Stimulated activated naive CD8-positive, alpha-beta T cell treated with anti-CD3 and anti-CD28 coated beads, Interleukin-15, amount 100 ng/mL, for 72 hours (primary cell): ENCODE measurements around the gene NRL.

Experiments used
- ATAC-seq: fragments of 150-1000 bp; cut with Tn5 transposase; 2 replicates; pipeline ENCODE4 v1.10.0; 2021; ENCODE audit warnings: mild to moderate bottlenecking, moderate library complexity
- DNase-seq, 2 donors: peaks; one replicate each; pipeline ENCODE4 v3.0.0; 2021 to 2022
- H3K27ac Mint-ChIP-seq, 2 donors: one replicate each; pipeline ENCODE4 v1.8.0; 2022; ENCODE audit warnings: mild to moderate bottlenecking in 2 of 2, mixed read lengths in 2 of 2, moderate library complexity in 2 of 2
- H3K27me3 Mint-ChIP-seq: one replicate; pipeline ENCODE4 v1.8.0; 2022; ENCODE audit warnings: mixed read lengths
- H3K4me1 Mint-ChIP-seq: one replicate; pipeline ENCODE4 v1.8.0; 2022; ENCODE audit warnings: mild to moderate bottlenecking, mixed read lengths
- H3K4me3 Mint-ChIP-seq, 2 donors: one replicate each; pipeline ENCODE4 v1.8.0; 2022; ENCODE audit warnings: mild to moderate bottlenecking in 2 of 2, mixed read lengths in 2 of 2, moderate library complexity in 1 of 2
- H3K9me3 Mint-ChIP-seq, 2 donors: one replicate each; pipeline ENCODE4 v1.8.0; 2022; ENCODE audit warnings: mixed read lengths in 2 of 2

NRL gene

DNA sequence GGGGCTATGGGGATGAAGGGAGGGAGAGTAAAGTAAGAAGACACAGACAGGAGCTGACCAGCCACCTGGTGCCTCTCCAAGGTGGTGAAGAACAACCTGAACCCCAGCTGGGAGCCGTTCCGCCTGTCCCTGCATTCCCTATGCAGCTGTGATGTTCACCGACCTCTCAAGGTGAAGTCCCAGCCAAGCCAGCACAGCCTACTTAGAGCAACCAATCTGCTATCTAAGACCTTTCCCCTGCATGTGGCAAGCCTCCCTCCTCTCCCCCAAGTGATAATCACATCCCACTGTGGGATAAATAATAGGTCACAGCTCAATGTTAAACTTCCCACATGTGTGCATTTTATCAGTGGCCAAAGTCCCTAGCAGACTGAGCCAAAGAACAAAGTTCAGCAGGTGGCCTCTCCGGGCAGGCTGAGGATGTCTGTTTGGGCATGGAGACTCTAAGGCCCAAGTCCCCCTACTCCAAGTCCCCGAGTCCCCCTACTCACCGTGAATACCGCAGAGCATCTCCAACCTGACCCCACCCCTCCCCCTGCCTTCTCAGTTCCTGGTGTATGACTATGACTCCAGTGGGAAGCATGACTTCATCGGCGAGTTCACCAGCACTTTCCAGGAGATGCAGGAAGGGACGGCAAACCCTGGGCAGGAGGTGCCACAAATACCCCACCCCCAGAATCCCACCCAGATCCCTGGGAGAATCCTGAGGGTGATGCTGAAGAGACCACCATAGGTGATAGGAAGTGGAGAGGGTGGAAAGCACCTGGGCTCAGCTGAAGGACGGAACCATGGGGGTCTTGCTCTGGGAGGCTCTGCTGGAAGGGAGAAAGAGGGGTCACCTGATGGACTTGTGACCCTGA, 39.9 kb downstream of the NRL start:
- no peak overlapping the region for H3K4me3 Mint-ChIP-seq
- no peak for DNase-seq
- H3K4me1 Mint-ChIP-seq, result peaks cover 33% of the 10 kb centered on the region
- no peaks in the 10 kb centered on the region for H3K27me3 Mint-ChIP-seq
- ATAC-seq, result no peak
- no peaks in the 10 kb centered on the region for H3K9me3 Mint-ChIP-seq
- peak overlapping the region in 1 of 2 donors; percentile 40 for H3K27ac Mint-ChIP-seq

DNA sequence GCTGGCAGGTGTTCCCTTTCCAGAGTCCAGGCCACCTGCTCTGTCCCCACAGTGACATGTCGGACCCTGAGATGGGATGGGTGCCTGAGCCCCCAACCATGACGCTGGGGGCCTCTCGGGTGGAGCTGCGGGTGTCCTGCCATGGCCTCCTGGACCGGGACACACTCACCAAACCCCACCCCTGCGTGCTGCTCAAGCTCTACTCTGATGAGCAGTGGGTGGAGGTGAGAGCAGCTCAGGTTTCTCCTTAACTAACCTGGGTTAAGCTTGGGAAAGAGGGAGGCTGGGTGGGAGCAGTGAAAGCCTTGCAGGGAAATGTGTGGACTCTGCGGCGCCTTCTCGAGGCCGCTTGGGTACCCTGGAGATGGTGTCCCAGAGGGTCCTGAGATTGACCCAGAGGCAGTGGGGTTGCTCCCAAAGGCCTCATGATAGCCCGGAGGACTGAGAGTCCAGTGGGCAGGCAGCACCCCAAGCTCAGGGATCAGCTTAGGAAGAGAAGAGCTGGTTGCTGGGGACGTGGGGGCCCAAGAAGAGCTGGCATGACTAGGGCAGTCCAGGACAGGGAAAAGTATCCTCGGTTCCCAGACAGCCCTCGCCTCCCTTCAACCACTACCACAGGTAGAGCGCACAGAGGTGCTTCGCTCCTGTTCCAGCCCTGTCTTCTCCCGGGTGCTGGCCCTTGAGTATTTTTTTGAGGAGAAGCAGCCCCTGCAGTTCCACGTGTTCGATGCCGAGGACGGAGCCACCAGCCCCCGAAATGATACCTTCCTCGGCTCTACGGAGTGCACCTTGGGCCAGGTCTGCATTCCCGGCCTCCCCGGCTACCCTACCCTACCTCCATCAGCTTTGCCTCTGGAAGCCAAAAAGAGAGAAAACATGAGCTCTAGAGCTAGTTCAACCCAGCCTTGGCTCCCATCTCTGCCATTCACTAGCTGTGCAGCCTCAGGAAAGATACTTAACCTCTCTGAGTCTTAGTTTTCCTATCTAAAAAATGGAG, 41.6 kb downstream of the NRL start:
- no peaks in the 10 kb centered on the region for H3K9me3 Mint-ChIP-seq
- peaks cover 31% of the 10 kb centered on the region for H3K4me1 Mint-ChIP-seq
- H3K4me3 Mint-ChIP-seq, result no peak overlapping the region
- H3K27ac Mint-ChIP-seq, result no peak overlapping the region
- peaks cover 8% of the 10 kb centered on the region for H3K27me3 Mint-ChIP-seq
- DNase-seq, result no peak
- ATAC-seq, result peak; percentile 3

DNA sequence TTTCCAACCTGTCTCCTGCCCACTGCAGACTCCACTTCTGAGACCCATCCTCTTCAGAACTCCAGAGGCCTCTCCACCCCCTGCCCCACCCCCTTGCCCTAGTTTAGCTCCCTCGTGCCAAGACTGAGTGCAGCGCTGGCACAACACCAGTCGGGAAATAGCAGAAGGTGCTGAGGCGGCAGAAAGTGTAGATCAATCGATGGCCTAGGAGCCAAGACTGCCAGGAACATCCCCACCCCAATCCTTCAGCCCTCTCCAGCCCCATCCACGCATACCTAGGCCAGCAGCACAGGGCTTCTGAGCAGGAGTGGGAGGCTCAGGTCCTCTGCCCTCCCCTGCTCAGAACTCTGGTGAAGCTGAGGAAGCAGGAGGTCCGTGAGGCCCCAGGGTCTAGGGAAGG, 42.3 kb downstream of the NRL start:
- H3K27me3 Mint-ChIP-seq, result peaks cover 8% of the 10 kb centered on the region
- H3K4me1 Mint-ChIP-seq, result peaks cover 31% of the 10 kb centered on the region
- H3K4me3 Mint-ChIP-seq, result no peak overlapping the region
- ATAC-seq (peak; percentile 2), DNase-seq (no peak)
- H3K27ac Mint-ChIP-seq, result no peak overlapping the region
- no peaks in the 10 kb centered on the region for H3K9me3 Mint-ChIP-seq

DNA sequence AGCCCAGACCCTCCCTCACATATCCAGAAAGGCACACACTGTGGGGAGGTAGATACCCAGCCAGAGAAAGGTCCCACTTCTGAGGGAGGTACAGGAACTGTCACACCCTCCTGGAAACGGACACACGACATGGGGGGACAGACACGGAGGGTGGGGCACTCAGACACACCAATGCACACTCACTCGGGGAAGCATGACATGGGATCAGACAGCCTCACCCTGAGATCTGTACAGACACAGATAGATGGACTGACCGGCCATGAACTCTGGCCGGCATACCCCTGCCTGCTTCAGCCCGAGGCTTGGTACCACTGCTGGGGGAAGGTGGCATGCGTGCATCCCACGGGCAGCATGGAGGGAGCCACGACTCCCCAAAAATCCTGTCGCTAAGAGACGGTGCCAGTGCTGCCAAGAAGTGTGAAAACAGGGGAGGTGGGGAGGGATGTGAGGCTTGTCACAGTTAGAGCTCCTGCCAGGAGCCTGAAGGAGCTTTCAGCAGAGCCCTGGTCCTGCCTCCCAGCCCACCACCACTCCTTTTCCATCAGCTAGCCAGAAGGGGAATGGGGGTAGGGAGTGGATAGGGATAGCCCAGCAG, 42.8 kb downstream of the NRL start:
- no peak overlapping the region for H3K27ac Mint-ChIP-seq
- no peak for ATAC-seq
- no peak for DNase-seq
- no peak overlapping the region for H3K4me3 Mint-ChIP-seq
- peaks cover 8% of the 10 kb centered on the region for H3K27me3 Mint-ChIP-seq
- H3K9me3 Mint-ChIP-seq, result no peaks in the 10 kb centered on the region
- peaks cover 31% of the 10 kb centered on the region for H3K4me1 Mint-ChIP-seq

DNA sequence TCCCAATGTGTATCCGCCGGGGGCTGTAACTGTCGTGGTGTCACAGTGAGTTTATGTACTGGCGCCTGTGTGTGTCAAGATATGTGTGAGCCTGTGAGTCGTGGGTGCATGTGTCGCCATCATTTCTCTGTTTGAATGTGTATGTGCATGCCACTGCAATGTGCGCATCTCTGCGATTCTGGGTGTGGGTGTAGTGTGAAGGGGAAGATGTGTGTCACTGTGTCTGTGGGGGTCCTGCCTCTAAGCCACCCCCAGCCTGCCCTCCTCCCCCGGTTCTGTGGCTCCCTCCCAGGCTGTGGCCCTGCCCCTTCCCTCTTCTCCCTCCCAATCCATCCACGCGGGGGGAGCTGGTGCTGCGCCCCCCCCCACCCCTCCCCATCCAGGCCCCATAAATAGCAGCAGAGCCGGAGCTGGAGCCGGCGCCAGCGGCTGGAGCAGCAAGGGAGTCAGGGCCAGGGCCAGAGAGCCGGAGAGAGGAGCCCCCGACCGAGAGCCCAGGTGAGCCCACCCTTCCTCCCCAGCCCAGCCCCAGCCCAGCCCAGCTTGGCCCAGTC, 43.5 kb downstream of the NRL start, which contains the start of gene CPNE6:
TSS of gene CPNE6 (plus strand) at position 419 of the 554 bp plus-strand sequence. CDS start 1,375 bp downstream, outside the sequence.
- H3K27me3 Mint-ChIP-seq, result peaks cover 8% of the 10 kb centered on the region
- no peaks in the 10 kb centered on the region for H3K9me3 Mint-ChIP-seq
- ATAC-seq (peak; percentile 74), DNase-seq (peak in 1 of 2 donors; percentile 37)
- H3K27ac Mint-ChIP-seq, result no peak within 1 kb of the TSS
- H3K4me1 Mint-ChIP-seq, result peaks cover 28% of the 10 kb centered on the region
- no peak within 1 kb of the TSS for H3K4me3 Mint-ChIP-seq

DNA sequence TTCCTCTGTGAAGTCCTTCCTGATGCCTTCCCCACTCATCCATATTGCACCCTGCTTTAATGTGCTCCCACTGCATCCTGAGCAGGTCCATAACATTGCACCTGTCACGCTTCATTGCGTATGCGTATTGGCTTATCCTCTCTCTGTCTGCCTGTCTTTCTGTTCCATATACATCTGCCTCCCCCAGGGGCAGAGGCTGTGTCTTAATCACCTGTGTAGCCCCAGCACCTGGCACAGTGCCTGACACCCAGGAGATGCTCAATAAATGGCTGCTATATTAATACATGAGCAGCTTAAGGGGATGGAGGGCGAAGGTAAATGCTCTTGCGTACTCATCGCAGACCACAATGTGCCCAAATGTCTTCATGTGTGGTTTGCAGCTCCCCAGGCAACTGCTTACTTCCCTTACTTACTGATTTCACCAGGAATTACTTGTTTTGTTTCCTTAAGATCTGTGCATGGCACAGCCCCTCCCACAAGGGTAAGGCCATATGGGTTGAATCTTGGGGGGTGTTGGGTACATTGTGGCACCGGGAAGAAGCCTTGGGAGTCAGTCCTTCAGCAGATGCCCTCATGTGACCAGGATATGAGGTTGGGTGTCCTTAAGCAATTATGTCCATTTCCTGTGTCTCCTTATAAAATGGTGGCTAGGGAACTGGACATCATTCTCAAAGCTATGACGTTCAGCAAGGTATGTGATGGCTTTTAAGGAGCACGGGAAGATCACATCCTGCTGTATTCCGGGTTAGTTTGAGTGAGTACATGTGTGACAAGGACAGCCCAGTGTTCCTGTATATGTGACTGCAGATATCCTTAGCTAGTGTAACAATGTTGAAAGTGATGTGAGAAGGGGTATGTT, 44.2 kb downstream of the NRL start:
- H3K9me3 Mint-ChIP-seq, result no peaks in the 10 kb centered on the region
- H3K4me3 Mint-ChIP-seq, result no peak overlapping the region
- DNase-seq (no peak), ATAC-seq (no peak)
- H3K27ac Mint-ChIP-seq, result no peak overlapping the region
- H3K27me3 Mint-ChIP-seq, result peaks cover 8% of the 10 kb centered on the region
- H3K4me1 Mint-ChIP-seq, result peaks cover 21% of the 10 kb centered on the region

DNA sequence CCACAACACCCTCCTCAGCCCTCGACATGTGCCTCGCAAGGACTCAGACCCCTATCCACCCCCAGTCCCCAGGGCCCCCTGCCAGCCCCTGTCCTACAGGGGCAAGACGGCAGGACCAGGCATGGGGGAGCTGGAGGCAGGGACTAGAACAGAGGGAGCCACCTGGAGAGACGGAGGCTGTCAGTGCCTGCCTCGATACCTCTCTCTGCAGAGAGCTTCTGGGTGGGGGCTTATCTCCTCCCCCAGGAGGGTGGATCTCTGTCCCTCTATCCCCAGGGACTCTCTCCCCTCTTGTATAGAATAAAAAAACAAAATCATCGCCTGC, 45.4 kb downstream of the NRL start:
- Mint-ChIP-seq H3K4me3 (no peak overlapping the region), H3K27me3 (peaks cover 8% of the 10 kb centered on the region)

DNA sequence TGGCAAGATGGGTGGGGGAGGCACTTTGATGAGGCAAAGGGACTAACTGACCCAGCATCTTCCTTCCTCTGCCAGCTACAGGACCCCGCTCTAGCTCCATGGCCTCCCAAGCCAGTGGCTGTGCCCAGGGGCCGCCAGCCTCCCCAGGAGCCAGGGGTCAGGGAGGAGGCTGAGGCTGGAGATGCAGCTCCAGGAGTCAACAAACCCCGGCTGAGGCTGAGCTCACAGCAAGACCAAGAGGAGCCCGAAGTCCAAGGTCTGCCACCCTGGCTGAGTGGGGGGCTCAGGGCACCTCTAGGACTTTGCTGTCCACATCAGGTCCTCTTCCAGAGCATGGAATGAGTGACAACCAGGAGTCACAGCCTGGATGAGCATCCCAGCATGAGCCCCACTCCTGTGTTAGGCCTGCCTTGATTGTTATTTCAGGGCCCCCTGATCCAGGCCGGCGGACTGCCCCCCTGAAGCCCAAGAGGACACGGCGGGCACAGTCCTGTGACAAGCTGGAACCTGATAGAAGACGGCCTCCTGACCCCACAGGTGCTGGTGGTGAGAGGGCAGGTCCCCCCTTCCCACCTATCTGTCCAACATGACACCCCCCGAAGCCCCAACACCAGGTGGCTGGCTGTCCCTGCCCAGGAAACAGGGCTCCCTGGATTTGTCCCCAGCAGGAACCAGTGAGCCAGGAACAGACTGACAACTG, 45.9 kb downstream of the NRL start:
- ATAC-seq (no peak), DNase-seq (no peak)
- H3K9me3 Mint-ChIP-seq, result no peaks in the 10 kb centered on the region
- no peak overlapping the region for H3K4me3 Mint-ChIP-seq
- H3K4me1 Mint-ChIP-seq, result peaks cover 14% of the 10 kb centered on the region
- no peak overlapping the region for H3K27ac Mint-ChIP-seq
- H3K27me3 Mint-ChIP-seq, result peaks cover 8% of the 10 kb centered on the region

More for the DNA sequence above, 45.4 kb downstream of the NRL start:
- H3K9me3 Mint-ChIP-seq, result no peaks in the 10 kb centered on the region
- ATAC-seq (no peak), DNase-seq (no peak)
- H3K27ac Mint-ChIP-seq, result no peak overlapping the region
- peaks cover 14% of the 10 kb centered on the region for H3K4me1 Mint-ChIP-seq

DNA sequence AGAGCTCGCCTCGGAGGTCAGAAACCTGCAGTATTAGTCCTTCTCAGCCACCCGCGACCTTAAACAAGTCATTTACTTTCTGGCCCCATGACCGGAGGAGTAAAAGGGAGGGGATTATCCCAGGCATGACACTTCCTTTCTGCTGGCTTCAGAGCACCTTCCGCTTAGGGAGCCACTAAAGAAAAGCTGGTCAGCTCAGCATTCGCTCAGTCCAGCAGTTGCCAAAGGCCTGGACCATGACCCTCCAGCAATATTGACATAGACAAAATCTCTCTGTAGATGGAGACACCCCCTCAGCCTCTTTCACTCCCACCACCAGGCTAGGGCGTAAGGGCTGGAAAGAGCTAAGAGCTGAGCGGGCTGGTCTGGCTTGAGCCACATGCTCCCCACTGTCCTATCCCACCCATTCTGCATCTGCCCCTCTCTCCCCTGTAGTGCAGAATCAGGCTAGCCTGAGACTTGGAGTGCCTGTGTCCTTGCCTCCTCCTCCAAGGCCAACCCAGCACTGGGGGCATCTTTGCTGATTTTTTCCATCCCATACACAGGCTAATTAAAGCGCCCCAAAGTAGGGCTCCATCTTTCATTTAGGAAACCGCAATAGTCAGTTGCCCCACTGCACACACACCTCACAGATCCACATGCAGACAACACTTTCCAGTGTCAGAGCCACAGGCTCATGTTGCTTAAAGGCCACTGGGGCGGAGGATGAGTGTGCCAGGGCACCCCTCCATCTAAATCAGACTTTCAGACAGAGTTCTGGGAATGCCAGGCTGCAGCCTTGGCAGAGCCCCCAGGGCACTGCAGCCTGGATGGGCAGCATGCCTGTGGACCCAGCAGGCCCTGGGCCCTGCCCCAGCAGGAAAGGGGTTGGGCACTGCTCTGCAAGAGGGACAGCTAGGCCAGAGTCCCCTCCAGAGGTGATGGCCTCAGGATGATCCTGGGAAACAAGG, 47.3 kb downstream of the NRL start:
- peaks cover 8% of the 10 kb centered on the region for H3K27me3 Mint-ChIP-seq
- peaks cover 22% of the 10 kb centered on the region for H3K4me1 Mint-ChIP-seq
- DNase-seq (no peak), ATAC-seq (no peak)
- H3K27ac Mint-ChIP-seq, result no peak overlapping the region
- H3K9me3 Mint-ChIP-seq, result no peaks in the 10 kb centered on the region
- no peak overlapping the region for H3K4me3 Mint-ChIP-seq

DNA sequence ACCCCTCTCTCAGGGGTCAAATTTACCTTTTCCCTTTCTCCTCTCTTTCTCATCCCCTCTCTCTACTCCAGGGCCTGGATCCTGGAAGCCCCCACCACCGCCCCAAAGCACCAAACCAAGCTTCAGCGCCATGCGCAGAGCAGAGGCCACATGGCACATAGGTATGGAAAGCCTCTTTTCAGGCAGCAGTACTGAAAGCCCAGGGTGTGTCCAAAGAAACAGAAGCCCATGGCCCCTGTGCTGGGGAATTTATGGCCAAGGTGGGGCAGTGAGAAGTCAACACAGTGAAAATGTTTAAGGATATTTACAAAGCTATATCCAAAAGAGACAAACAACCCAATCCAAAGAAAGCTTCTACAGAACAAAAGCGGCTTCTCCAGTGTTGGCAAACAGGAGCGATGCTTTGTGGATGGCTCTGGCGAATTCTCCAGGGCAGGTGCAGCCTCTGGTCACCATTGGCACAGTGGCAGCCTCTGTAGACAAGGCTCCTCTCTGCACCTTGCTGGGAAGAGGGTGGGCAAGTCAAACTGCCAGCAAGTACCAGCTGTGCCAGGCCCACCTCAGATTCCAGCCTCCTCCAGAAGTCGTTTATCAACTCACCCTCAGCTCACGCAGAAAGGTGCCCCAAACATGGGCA, 48.1 kb downstream of the NRL start:
- H3K4me1 Mint-ChIP-seq, result peaks cover 22% of the 10 kb centered on the region
- ATAC-seq (no peak), DNase-seq (no peak)
- no peak overlapping the region for H3K27ac Mint-ChIP-seq
- H3K27me3 Mint-ChIP-seq, result peaks cover 8% of the 10 kb centered on the region
- no peak overlapping the region for H3K4me3 Mint-ChIP-seq
- H3K9me3 Mint-ChIP-seq, result no peaks in the 10 kb centered on the region

DNA sequence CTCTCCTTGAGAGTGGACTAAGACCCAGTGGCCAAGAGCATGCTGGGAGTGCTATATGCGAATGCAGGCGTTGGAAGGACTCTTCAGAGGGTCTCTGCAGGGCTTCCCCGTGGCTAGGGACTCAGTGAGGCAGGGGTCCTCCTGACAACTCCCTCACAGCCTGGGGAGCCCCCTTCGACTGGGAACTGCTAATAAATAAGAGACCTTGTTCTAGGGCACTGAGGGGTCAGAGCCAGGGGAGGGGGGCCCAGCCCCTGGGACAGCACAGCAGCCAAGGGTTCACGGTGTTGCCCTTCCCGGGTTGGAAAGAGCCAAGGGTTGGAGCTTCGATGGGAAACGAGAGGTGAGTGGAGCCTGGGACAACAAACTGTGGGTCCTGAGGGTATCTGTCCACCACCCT, 49.3 kb downstream of the NRL start:
- no peak for DNase-seq
- peaks cover 8% of the 10 kb centered on the region for H3K27me3 Mint-ChIP-seq
- no peak overlapping the region for H3K4me3 Mint-ChIP-seq
- no peak for ATAC-seq
- no peaks in the 10 kb centered on the region for H3K9me3 Mint-ChIP-seq
- H3K27ac Mint-ChIP-seq, result no peak overlapping the region
- H3K4me1 Mint-ChIP-seq, result peaks cover 10% of the 10 kb centered on the region

DNA sequence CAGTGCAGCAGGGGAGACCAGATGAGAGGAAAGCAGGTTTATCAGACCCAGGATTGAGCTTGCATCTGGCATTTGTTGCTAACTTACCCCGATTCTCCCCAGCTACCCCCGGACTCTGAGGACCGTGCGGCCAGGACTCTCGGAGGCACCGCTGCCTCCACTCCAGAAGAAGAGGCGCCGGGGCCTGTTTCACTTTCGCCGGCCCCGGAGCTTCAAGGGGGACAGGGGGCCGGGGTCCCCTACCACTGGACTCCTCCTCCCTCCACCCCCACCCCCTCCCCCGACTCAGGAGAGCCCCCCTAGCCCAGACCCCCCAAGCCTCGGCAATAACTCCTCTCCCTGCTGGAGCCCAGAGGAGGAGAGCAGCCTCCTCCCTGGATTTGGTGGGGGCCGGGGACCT, 49.9 kb downstream of the NRL start:
- ATAC-seq (no peak), DNase-seq (no peak)
- Mint-ChIP-seq H3K27me3 (peaks cover 8% of the 10 kb centered on the region), H3K27ac (no peak overlapping the region), H3K4me1 (peaks cover 7% of the 10 kb centered on the region), H3K4me3 (no peak overlapping the region), H3K9me3 (no peaks in the 10 kb centered on the region)
